GM18520 (cell line): ENCODE data around the gene TGDS.
"Not testable (repeated sequence)": the region's sequence is repeated elsewhere in the genome, so short reads cannot be mapped to it uniquely, and the experiment has no call there.

Experiments
- ATAC-seq: cut with Tn5 transposase; IDR thresholded peaks from one replicate; pipeline ENCODE4 v1.9.1; 2021; ENCODE audit not compliant: unreplicated experiment

The TGDS gene, protein sequence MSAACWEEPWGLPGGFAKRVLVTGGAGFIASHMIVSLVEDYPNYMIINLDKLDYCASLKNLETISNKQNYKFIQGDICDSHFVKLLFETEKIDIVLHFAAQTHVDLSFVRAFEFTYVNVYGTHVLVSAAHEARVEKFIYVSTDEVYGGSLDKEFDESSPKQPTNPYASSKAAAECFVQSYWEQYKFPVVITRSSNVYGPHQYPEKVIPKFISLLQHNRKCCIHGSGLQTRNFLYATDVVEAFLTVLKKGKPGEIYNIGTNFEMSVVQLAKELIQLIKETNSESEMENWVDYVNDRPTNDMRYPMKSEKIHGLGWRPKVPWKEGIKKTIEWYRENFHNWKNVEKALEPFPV

DNA sequence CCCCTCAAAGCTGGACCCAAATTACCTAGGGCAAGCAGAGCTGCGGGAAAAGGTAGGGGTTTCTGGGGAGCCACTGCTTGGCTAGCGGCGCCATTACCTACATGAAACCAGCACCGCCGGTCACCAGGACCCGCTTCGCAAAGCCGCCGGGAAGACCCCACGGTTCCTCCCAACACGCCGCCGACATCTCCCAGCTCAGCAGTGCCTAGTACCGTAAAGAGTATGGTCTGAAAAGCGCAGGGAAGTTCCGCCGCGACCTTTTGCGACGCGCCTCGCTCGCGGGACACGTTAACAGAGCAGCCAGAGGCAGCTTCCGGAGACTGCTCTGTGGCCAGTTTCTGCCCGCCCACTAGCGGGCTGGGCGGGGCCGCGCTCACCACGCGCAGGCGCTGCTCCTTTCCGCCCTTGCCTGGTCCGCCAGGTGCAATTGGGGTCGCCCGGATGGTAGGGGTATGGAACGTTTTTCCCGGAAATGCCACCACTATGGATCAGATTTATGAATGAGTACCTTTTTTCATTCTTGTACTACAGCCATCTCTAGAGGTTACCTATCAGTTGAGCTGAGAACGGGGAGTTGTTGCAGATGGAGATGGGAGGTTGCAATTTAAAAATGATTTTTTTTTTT, at the start of gene TGDS:
TGDS (minus strand) TSS at position 203 of the 625 bp plus-strand sequence; CDS start at position 187, 16 bp downstream.
- peak; percentile 98 for ATAC-seq

DNA sequence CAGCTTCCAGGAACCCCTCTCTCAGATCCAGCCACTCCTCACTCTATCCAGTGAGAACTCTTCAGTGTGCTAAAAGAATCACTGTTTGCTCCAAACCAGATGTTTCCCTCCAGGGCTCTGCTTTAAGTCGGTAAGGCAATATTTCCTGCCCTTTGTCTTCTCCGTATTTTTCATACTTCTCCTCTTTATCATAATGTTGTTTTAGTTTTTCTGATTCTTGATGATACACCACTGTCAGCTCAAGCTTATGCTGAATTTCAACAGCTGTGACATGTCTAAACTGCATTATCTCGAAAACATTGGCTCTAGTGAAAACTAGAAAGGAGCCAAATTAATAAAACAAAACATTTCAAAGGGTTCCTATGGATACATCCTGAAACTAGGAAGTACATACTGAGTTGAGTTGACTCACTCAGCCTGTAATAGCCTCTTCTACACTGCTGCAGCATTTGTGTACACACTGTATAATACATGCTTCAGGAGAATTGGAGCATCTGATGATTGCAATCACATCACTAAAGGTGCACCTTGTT, 45.5 kb upstream of the TGDS start:
- no peak for ATAC-seq

DNA sequence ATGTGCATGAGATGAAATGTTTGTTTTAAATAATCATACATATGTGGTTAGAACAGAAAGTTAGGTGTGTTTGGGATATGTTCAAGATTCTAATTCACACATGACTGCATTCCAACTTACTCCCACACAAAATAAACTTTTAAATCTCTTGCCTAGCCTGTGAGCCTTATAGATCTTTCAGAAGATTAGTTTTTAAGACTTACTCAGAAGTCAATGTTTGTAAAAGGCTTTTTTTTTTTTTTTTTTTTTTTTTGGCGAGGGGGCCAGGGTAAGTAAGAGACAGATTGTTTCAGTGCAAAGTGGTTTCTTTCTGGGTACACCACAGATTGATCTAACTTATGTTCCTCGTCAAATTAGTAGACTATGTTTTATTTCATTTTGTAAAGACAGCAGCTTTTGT, 44.8 kb upstream of the TGDS start:
- ATAC-seq, result no peak

DNA sequence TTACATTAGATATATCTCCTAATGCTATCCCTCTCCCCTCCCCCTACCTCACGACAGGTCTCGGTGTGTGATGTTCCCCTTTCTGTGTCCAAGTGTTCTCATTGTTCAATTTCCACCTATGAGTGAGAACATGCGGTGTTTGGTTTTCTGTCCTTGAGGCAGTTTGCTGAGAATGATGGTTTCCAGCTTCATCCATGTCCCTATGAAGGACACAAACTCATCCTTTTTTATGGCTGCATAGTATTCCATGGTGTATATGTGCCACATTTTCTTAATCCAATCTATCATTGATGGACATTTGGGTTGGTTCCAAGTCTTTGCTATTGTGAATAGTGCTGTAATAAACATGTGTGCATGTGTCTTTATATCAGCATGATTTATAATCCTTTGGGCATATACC, 41.7 kb upstream of the TGDS start:
- ATAC-seq, result not testable (repeated sequence)

DNA sequence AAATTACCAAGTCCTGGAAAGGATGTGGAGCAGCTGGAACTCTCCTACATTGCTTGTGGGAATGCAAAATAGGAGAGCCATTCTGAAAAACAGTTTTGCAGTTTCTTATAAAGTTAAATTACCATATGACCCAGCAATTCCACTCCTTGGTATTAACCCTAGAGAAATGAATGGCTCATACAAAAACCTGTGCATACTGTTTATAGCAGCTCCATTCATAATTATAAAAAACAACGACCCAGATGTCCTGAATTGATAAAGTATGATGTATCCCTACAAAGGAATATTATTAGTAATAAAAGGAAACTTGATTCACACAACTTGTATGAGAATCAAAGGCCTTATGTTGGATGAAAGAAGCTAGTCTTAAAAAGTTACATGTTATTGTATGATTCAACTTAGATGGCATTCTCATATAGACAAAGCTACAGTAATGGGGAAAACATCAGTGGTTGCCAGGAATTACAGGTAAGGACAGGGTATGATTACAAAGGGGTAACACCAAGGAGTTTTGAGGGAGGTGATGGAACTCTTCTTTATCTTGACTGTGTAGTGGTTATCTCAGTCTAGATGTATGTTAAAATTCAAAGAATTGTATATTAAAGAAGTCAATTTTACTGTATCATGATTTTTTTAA, 41.1 kb upstream of the TGDS start:
- no peak for ATAC-seq

DNA sequence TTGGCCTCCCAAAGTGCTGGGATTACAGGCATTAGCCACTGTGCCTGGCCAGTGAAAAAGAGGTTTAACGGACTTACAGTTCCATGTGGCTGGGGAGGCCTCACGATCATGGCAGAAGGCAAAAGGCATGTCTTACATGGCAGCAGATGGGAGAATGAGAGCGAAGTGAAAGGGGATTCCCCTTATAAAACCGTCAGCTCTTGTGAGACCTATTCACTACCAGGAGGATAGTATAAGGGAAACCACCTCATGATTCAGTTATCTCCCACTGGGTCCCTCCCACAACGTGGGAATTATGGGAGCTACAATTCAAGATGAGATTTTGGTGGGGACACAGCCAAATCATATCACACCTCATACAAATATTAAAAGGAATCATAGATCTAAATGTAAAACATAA, 40.1 kb upstream of the TGDS start:
- ATAC-seq, result not testable (repeated sequence)

DNA sequence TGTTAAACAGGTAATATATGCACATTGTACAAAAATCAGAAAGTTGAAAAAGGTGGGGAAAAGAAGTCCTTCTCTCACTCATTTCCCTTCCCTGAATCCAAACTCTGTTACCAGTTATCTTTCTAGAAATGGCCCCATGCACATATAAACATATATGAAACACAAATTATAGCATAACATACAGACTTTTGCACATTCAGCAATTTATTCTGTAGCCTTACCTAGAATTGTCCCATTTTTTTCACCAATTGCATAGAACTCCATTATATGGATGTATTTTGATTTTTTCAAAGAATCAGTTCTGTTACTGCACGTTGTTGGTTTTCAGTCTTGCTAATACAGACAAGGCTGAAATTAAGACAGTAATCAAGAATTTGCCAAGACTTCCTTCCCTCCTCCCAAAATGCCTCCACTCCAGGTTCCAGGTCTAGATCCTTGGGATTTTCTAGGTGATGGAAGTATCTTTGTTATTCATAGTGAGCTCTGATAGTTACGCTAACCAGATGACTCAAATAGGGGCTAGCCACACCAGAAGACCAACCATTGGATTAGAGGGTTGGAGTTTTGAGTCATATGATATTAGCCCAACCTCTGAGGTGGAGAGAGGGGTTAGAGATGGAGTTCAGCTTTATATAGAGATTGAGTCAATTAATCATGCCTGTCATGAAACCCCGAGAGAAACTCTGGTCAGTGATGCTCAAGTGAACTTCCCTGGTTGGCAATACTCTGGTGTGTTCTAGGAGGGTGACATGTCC, 36.5 kb upstream of the TGDS start:
- no peak for ATAC-seq

DNA sequence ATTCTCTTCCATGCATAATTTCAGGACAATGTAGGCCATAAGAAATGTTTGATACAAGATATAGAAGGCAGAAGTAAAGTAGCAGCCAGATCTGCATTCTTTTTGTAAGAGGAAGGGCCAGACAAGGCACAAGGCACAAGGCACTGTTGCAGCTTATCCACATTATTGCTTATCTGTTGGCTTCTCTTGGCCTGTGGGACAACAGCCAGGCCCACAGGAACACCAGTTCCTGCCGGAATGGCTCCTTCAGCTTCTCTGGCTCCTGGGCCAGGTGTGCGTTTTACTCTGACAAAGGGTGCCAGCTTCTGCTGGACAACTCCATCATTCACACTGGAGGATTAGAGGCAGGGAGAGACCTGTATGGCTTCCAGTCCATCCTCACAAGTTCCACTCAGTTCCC, 34.9 kb upstream of the TGDS start:
- ATAC-seq, result no peak

DNA sequence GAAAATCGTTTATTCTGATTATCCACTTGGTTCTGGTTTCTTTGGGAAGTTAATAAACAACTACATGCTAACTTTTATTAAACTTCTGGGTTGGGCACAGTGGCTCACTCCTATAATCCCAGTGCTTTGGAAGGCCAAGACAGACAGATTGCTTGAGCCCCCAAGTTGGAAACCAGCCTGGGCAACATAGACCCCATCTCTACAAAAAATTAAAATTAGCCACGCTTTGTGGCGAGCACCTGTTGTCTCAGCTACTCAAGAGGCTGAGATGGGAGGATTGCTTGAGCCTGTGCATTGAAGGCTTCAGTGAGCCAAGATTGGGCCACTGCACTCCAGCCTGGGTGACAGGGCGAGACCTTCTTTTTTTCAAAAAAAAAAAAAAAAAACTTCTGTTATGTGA, 27.4 kb upstream of the TGDS start:
- no peak for ATAC-seq

DNA sequence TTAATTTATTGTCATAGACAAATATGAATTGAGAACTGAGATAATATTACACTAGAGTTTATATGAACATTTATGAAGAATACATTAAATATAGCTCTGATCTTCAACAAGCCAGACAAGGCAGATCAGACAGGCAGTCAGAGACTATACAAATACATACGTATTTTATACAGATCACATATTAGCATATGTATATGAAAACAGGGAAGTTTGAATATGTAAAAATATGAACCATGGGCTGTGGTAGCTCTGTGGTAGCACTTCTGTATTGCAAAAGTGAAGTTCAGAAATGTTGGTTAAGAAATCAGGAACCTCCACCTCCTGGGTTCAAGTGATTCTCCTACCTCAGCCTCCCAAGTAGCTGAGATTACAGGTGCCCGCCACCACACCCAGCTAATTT, 26.4 kb upstream of the TGDS start:
- no peak for ATAC-seq

DNA sequence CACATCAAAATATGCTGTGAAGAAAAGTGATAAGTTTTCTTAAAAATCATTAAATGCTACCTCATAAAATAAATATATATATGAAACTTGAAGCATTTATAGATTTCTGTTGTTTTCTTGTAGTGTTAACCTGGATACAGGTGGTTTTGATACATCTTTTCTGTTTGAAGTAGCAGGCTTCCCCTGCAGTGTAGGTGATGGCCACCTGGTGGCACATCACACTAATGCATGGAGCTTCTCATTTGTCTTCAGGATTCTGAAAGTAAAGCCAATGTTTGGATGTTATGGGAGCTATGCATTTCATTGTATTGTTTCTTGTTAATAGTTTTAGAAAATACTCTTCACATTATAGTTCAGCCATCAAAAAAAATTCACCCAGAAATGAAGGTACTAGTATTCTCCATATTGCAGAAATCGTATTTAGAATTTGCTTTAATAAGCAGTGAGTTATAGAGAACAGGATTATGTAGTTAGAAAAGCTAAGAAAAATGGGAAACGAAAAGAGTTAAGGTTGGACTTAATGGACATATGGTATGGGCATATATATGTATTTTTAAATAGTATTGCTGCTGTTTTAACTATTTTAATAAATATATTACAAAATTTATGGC, 24.4 kb upstream of the TGDS start:
- peak; percentile 67 for ATAC-seq

DNA sequence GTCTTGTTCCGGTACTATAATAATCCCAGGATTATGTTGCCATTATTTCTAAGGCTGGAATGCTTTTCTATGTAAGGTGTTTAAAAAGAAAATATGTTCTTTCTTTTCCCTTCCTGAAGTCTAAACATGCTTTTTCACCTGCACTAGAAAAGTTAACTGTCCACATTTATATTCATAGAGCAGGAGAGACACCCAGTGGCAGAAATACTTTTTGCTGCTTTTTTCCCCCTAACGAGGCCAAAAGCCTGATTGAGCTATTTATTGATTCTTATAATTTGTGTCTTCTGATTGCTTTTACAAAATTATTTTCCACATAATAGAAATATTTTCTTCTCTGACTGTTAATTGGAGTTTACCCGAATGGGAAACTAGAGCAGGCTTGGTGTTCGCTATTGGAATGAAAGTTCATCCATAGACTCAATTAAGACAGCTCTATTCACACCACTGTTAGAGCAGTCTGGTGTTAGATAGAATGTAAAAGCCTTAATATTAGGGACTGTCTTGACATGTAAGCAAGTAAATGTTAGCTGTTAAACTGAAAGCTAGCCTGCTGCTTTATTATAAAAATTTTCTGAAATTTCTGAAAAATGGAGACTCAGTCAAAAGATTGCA, 21.5 kb upstream of the TGDS start:
- peak; percentile 44 for ATAC-seq

DNA sequence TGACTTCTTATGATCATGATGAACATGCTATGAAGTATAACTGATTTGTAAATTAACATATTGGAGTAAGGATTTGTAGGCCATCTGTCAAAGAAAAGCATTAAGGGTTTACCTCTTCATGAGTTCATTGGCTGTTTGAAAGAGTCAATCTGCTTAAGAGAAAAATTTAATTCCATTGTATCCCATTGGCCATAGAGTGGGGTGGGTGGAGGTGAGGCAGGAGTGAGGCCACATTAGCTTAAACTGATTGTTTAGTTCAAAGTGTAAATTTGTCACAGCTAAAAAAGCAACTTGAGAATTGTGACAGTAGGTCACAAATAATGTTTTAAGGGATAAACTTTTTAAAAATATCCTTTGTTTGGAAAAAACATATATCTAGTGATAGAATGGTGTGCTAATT, 17.1 kb upstream of the TGDS start:
- no peak for ATAC-seq

DNA sequence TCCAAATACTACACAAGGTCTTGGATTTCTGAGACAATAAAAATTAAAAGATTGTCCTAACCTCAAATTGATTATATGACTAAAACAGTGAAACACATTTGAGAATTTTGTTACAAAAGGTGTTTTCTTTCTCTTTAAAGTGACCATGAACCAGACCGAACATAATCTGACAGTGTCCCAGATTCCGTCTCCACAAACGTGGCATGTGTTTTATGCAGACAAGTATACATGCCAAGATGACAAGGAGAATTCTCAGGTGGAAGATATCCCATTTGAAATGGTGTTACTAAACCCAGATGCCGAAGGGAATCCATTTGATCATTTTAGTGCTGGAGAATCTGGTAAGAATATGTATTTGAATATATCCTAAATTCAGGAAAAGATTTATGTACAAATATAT, 16.1 kb upstream of the TGDS start:
- ATAC-seq, result no peak

DNA sequence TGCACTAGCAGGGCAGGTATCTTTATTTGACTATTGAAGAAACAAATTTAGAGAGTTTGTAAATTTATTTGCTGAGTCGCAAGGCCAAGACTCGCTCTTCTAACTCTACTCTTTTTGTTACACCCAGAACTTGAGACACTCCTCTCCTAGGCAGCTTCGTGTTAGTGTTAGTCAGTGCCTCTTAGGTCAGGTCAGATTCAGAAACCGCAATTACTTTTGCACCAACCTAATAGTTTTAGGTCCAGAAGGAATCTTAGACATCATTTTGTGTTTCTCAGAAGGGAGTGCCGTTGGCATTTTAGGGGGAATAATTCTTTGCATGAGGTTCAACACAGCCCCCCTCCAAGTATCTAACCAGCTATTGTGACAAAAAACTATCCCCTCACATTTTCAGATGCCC, 14.5 kb upstream of the TGDS start:
- no peak for ATAC-seq

DNA sequence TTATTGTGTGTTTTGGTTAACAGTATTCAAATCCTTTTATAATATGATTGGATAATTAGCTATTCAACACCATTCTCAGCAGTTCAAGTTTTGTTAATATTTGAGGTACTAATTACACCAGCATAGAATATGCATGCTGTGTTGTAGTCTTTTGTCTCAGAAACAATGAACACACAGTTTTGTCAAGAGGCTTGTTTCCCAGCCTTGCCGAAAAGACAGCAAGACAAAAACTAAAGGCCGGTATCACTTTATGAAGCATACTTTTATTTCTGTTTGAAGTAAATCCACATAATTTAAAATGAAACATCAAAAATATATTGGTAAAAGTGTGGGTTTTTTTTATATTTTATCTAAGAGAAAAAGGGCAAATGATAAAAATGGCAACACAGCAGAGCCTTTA, 13.2 kb upstream of the TGDS start:
- no peak for ATAC-seq

DNA sequence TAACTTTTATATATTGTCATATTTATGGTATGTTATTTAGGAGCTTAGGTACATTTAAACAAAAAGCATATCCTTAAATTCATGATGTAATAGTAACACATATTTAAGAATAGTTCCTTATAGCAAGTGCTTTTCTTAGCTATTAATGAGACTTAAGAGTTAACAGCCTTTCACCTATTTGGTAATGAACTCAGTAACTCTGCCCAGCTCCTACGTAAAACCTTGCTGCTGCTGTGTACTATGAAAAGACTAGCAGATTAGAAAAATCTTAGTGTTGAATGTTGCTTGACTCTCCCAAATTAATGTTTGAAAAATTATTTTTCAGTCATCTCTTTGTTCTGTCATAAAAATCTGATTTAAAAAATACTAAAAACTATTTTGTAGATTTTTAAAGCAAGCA, 12.6 kb upstream of the TGDS start:
- no peak for ATAC-seq

DNA sequence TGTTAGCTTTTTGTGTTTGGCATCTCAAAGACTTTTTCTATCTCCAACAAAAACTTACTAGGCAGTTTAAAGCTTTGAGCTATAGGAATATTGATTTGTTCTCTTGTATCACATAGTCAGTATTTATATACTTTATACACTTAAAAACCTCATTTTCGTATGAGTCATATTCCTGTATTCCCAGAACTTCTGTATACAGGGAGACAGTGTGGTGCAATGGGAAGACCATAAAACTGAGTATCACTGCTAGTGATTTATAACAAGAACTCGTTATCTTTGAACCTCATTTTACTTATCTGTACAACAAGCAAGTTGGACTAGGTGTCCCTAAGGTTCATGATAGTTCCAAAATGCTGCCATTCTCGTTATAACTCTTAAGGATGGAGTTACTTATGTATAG, 12.0 kb upstream of the TGDS start:
- no peak for ATAC-seq

DNA sequence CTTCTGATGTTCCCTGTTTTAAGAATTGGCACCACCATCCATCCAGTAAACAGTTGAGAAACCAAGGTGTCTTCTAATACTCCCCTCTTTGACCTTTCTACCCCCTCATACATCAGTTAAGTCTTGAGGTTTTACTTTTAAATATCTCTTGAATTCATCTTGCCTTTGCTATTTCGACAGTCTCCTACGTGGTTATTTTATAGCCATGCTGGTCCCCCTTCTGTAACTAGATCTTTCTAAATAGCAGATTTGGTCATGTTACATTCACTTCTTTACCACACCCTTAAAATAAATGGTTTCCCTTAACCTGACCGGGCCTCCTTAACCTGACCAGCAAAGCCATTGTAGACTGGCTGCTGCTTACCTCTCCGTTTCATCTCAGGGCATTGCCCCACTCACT, 11.1 kb upstream of the TGDS start:
- ATAC-seq, result no peak

DNA sequence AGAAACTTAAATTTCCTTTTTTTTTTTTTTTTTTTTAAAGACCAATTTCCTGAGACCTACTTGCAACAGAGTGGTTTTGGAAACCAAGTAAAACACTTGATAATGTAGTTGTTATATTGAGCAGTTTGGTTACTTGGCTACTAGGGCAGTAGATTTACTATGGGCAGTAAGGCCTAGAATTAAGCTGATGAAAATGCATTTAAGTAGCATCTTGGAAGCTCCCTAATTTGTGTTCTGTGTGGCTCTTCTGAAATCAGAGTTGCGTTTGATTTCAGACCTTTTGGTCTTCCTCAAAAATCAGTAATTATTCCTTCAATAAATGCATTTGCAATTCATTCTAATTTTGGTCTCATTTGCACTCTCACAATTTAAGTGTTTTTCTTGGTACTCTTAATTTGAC, 6.5 kb upstream of the TGDS start:
- ATAC-seq, result no peak
